ENCODE data around the gene FYB1. TPM values are rescaled to one million over a fixed set of nuclear protein-coding genes. Genes with fewer than 3 reads are reported as not detected.
"Not testable (repeated sequence)": the region's sequence is repeated elsewhere in the genome, so short reads cannot be mapped to it uniquely, and the experiment has no call there.

Gene FYB1
- total and polyA plus RNA-seq, 2 donors (not counting 1 experiment from before 2014, with no cell fraction given): 1.3 to 1.4 TPM

DNA sequence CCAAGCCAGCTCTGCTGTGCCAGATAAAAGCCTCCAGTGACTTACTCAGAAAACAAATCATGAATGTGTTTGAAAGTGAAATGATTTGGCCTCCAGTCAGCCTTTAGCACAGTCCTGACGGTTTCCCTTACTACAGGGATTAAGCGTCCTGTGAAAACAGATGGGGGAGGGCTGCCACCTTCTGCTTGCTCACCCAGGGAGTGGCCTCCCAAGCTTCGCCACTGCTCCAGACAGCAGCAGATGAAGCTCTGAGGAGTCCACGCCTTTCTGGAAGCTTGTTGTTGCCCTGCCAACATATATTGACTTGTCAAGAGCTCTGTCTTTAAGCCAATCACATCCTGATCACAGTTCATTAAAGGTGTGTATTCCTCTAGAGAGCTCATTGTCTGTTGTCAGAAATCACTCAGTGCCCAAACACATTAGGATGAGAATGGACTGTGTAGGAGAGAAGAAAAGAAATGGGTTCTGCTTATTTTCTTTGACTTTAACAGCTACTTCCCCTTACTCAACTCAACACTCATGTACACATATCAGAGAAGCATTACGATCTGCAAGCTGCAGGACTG, 4.9 kb upstream of the FYB1 start:
- no peak for TF ChIP-seq EZH2 (IDR thresholded peaks at IDR 0.05; ENCODE audit: borderline replicate concordance, insufficient read depth, low read depth, low read length, poor library complexity, severe bottlenecking)
- TF ChIP-seq, protein P1, sequence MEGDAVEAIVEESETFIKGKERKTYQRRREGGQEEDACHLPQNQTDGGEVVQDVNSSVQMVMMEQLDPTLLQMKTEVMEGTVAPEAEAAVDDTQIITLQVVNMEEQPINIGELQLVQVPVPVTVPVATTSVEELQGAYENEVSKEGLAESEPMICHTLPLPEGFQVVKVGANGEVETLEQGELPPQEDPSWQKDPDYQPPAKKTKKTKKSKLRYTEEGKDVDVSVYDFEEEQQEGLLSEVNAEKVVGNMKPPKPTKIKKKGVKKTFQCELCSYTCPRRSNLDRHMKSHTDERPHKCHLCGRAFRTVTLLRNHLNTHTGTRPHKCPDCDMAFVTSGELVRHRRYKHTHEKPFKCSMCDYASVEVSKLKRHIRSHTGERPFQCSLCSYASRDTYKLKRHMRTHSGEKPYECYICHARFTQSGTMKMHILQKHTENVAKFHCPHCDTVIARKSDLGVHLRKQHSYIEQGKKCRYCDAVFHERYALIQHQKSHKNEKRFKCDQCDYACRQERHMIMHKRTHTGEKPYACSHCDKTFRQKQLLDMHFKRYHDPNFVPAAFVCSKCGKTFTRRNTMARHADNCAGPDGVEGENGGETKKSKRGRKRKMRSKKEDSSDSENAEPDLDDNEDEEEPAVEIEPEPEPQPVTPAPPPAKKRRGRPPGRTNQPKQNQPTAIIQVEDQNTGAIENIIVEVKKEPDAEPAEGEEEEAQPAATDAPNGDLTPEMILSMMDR (IDR thresholded peaks at IDR 0.05): no peak
- Histone ChIP-seq H3K9me3 (ENCODE audit: control extremely low read depth in 1 of 3, control insufficient read depth in 2 of 3, insufficient read depth in 1 of 3, low read length in 2 of 3) (no peaks in the 10 kb centered on the region), H3K4me2 (replicated peaks; ENCODE audit: low read depth, low read length, poor library complexity, severe bottlenecking) (no peak overlapping the region), H3K4me1 (ENCODE audit: control insufficient read depth in 2 of 2, insufficient read depth in 2 of 2, low read length in 2 of 2) (no peaks in the 10 kb centered on the region), H3K27ac (ENCODE audit: low read length in 2 of 2) (no peak overlapping the region), H3K4me3 (ENCODE audit: control extremely low read depth in 1 of 5, extremely low read depth in 1 of 5, insufficient read depth in 1 of 5, low read depth in 2 of 5, low read length in 4 of 5) (no peak overlapping the region), H2AFZ (ENCODE audit: insufficient read depth, low read depth, low read length, poor library complexity, severe bottlenecking) (no peak overlapping the region), H3K27me3 (replicated peaks in 1 of 4; ENCODE audit: control extremely low read depth in 1 of 4, control insufficient read depth in 3 of 4, insufficient read depth in 4 of 4, low read length in 3 of 4) (no peaks in the 10 kb centered on the region), H4K20me1 (ENCODE audit: control insufficient read depth, insufficient read depth, low read length, poor library complexity, severe bottlenecking) (no peaks in the 10 kb centered on the region), H3K36me3 (replicated peaks in 1 of 2; ENCODE audit: control extremely low read depth in 1 of 2, control insufficient read depth in 1 of 2, extremely low read depth in 1 of 2, insufficient read depth in 2 of 2, low read length in 1 of 2) (no peaks in the 10 kb centered on the region), H3K9ac (ENCODE audit: low read length) (no peak overlapping the region), H3K79me2 (ENCODE audit: control insufficient read depth, insufficient read depth, low read length) (no peaks in the 10 kb centered on the region)
- intact Hi-C loops (cut with micrococcal nuclease): no loop called here
- no peak overlapping the region for H3K4me3 Mint-ChIP-seq
- POLR2A ChIA-PET: no interaction called here
- CTCF ChIA-PET: interaction anchor here (2.8 kb wide), 1 partner anchor 59 kb away, joined by 12 read pairs; no protein-coding TSS in a partner anchor
- ATAC-seq (ENCODE audit: low read depth) (no peak), DNase-seq (no peak)
- H3K9me3 Mint-ChIP-seq (ENCODE audit: insufficient read depth): no peaks in the 10 kb centered on the region
- H3K27me3 Mint-ChIP-seq: no peaks in the 10 kb centered on the region
- no peak overlapping the region for H3K27ac Mint-ChIP-seq
- 90% methylated on average over 2 of the region's 5 CpGs for WGBS (ENCODE audit: insufficient coverage)
- no peaks in the 10 kb centered on the region for H3K4me1 Mint-ChIP-seq

DNA sequence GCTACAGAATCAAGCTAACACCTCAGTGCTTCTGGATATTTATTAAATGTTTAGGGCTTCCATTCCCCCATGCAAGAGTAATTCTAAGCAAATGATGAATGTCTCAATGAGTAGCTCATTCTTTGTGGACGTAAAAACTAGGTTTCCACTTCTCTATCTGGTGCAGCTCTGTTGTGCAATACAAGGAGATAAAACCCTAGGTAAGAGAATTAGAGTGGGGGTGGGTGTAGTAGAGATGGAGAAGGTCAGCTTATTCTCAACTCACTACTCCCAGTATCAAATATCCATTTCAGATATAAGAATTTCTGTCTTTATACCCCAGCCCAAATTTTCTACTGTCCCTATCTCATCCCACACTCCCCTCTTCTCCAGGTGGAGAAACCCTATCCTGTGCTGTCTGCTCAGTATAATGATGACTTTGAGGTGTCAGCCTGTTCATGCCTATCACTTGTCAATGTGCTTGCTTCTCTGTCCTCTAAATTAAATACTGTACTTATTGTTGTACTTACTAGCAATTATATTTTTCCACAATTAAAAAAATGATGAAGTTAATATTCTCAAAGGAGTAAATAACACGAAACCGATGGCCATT, 4.3 kb upstream of the FYB1 start:
- no peak overlapping the region for H3K9ac ChIP-seq (ENCODE audit: low read length)
- no peak overlapping the region for H3K4me3 ChIP-seq (ENCODE audit: control extremely low read depth in 1 of 5, extremely low read depth in 1 of 5, insufficient read depth in 1 of 5, low read depth in 2 of 5, low read length in 4 of 5)
- no peaks in the 10 kb centered on the region for H3K27me3 Mint-ChIP-seq
- ChIA-PET POLR2A (no interaction called here), CTCF (interaction anchor here (2.8 kb wide), 1 partner anchor 60 kb away, joined by 12 read pairs; no protein-coding TSS in a partner anchor)
- H3K9me3 ChIP-seq (ENCODE audit: control extremely low read depth in 1 of 3, control insufficient read depth in 2 of 3, insufficient read depth in 1 of 3, low read length in 2 of 3): no peaks in the 10 kb centered on the region
- H3K27ac Mint-ChIP-seq: no peak overlapping the region
- no peak overlapping the region for H2AFZ ChIP-seq (ENCODE audit: insufficient read depth, low read depth, low read length, poor library complexity, severe bottlenecking)
- H3K4me3 Mint-ChIP-seq: no peak overlapping the region
- H4K20me1 ChIP-seq (ENCODE audit: control insufficient read depth, insufficient read depth, low read length, poor library complexity, severe bottlenecking): no peaks in the 10 kb centered on the region
- no peak overlapping the region for H3K4me2 ChIP-seq (replicated peaks; ENCODE audit: low read depth, low read length, poor library complexity, severe bottlenecking)
- no peaks in the 10 kb centered on the region for H3K4me1 Mint-ChIP-seq
- WGBS (ENCODE audit: insufficient coverage): 90% methylated on average over 2 of the region's 3 CpGs
- no peaks in the 10 kb centered on the region for H3K4me1 ChIP-seq (ENCODE audit: control insufficient read depth in 2 of 2, insufficient read depth in 2 of 2, low read length in 2 of 2)
- no peaks in the 10 kb centered on the region for H3K27me3 ChIP-seq (replicated peaks in 1 of 4; ENCODE audit: control extremely low read depth in 1 of 4, control insufficient read depth in 3 of 4, insufficient read depth in 4 of 4, low read length in 3 of 4)
- intact Hi-C loops (cut with micrococcal nuclease): no loop called here
- H3K27ac ChIP-seq (ENCODE audit: low read length in 2 of 2): no peak overlapping the region
- DNase-seq (no peak), ATAC-seq (ENCODE audit: low read depth) (no peak)
- no peaks in the 10 kb centered on the region for H3K36me3 ChIP-seq (replicated peaks in 1 of 2; ENCODE audit: control extremely low read depth in 1 of 2, control insufficient read depth in 1 of 2, extremely low read depth in 1 of 2, insufficient read depth in 2 of 2, low read length in 1 of 2)
- TF ChIP-seq, protein P1 (IDR thresholded peaks at IDR 0.05): no peak
- no peak for TF ChIP-seq EZH2 (IDR thresholded peaks at IDR 0.05; ENCODE audit: borderline replicate concordance, insufficient read depth, low read depth, low read length, poor library complexity, severe bottlenecking)
- H3K79me2 ChIP-seq (ENCODE audit: control insufficient read depth, insufficient read depth, low read length): no peaks in the 10 kb centered on the region
- no peaks in the 10 kb centered on the region for H3K9me3 Mint-ChIP-seq (ENCODE audit: insufficient read depth)

DNA sequence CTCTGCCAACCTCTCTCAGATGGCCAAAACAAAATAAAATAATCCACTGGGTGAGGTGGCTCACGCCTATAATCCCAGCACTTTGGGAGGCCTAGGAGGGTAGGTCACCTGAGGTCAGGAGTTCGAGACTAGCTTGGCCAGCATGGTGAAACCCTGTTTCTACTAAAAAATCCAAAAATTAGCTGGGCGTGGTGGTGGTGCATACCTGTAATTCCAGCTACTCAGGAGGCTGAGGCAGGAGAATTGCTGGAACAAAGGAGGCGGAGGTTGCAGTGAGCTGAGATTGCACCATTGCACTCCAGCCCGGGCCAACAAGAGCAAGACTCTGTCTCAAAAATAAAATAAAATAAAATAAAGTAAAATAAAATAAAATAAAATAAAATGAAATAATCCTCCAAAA, 2.3 kb upstream of the FYB1 start:
- H3K79me2 ChIP-seq (ENCODE audit: control insufficient read depth, insufficient read depth, low read length); H3K27ac ChIP-seq (ENCODE audit: low read length in 2 of 2); H3K9me3 Mint-ChIP-seq (ENCODE audit: insufficient read depth); H3K4me1 Mint-ChIP-seq; H3K4me2 ChIP-seq (replicated peaks; ENCODE audit: low read depth, low read length, poor library complexity, severe bottlenecking); ATAC-seq (ENCODE audit: low read depth); H4K20me1 ChIP-seq (ENCODE audit: control insufficient read depth, insufficient read depth, low read length, poor library complexity, severe bottlenecking); H3K4me3 ChIP-seq (ENCODE audit: control extremely low read depth in 1 of 5, extremely low read depth in 1 of 5, insufficient read depth in 1 of 5, low read depth in 2 of 5, low read length in 4 of 5); H3K36me3 ChIP-seq (replicated peaks in 1 of 2; ENCODE audit: control extremely low read depth in 1 of 2, control insufficient read depth in 1 of 2, extremely low read depth in 1 of 2, insufficient read depth in 2 of 2, low read length in 1 of 2); H3K4me1 ChIP-seq (ENCODE audit: control insufficient read depth in 2 of 2, insufficient read depth in 2 of 2, low read length in 2 of 2); POLR2A ChIA-PET; H3K9me3 ChIP-seq (ENCODE audit: control extremely low read depth in 1 of 3, control insufficient read depth in 2 of 3, insufficient read depth in 1 of 3, low read length in 2 of 3); H3K27me3 ChIP-seq (replicated peaks in 1 of 4; ENCODE audit: control extremely low read depth in 1 of 4, control insufficient read depth in 3 of 4, insufficient read depth in 4 of 4, low read length in 3 of 4); H3K4me3 Mint-ChIP-seq; intact Hi-C loops (cut with micrococcal nuclease); H3K27me3 Mint-ChIP-seq; DNase-seq; H3K27ac Mint-ChIP-seq; H2AFZ ChIP-seq (ENCODE audit: insufficient read depth, low read depth, low read length, poor library complexity, severe bottlenecking); H3K9ac ChIP-seq (ENCODE audit: low read length): not testable (repeated sequence)
- CTCF ChIA-PET: interaction anchor here (0.8 to 1.8 kb wide), 4 partner anchors 8 to 62 kb away, joined by 3 to 11 read pairs (median 4); no protein-coding TSS in a partner anchor
- 100% methylated on average over 1 of the region's 5 CpGs for WGBS (ENCODE audit: insufficient coverage)

Measured in B cell (primary cell).